PC-9 (cell line): ENCODE data around the gene FANCG.

ENCODE experiments used
- EZH2 ChIP-seq: fragments of 200-600 bp; sonication (generic); IDR thresholded peaks from 2 replicates; pipeline ENCODE4 v1.8.0; 2017; ENCODE audit warnings: antibody characterized with exemption, low read depth
- TF ChIP-seq, protein P1 (sequence below): fragments of 200-600 bp; sonication (generic); conservative IDR thresholded peaks from 2 replicates; pipeline ENCODE4 v1.6.1; 2017; ENCODE audit warnings: mixed run types, antibody characterized with exemption, mild to moderate bottlenecking, moderate library complexity

GRCh38 chr9:35089434-35089833 lies 9.7 kb upstream of the FANCG start:
- TF ChIP-seq, protein P1, sequence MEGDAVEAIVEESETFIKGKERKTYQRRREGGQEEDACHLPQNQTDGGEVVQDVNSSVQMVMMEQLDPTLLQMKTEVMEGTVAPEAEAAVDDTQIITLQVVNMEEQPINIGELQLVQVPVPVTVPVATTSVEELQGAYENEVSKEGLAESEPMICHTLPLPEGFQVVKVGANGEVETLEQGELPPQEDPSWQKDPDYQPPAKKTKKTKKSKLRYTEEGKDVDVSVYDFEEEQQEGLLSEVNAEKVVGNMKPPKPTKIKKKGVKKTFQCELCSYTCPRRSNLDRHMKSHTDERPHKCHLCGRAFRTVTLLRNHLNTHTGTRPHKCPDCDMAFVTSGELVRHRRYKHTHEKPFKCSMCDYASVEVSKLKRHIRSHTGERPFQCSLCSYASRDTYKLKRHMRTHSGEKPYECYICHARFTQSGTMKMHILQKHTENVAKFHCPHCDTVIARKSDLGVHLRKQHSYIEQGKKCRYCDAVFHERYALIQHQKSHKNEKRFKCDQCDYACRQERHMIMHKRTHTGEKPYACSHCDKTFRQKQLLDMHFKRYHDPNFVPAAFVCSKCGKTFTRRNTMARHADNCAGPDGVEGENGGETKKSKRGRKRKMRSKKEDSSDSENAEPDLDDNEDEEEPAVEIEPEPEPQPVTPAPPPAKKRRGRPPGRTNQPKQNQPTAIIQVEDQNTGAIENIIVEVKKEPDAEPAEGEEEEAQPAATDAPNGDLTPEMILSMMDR: no peak
- no peak for TF ChIP-seq EZH2
